WTC11 (cell line): Measurements from ENCODE around the gene SNRPD1. TPM values are rescaled to one million over a fixed set of nuclear protein-coding genes. Genes with fewer than 3 reads are reported as not detected.

Source experiments
- ATAC-seq: fragments of 200-7000 bp; cut with Tn5 transposase; 2 replicates; pipeline ENCODE4 v1.10.0; 2021; ENCODE audit warnings: mild to moderate bottlenecking, moderate library complexity
- CTCF ChIA-PET: fragments of 300-600 bp; sonication (Branson Sonifier 250); formaldehyde crosslinking; loops from one replicate; lab custom pipeline; 2021; ENCODE audit warnings: antibody characterized with exemption; lab: Charles Lee
- POLR2A ChIA-PET: fragments of 350-600 bp; sonication (Branson Sonifier 250); formaldehyde crosslinking; loops from one replicate; lab custom pipeline; 2021; ENCODE audit warnings: antibody characterized with exemption; lab: Charles Lee
- DNase-seq: peaks from one replicate; pipeline ENCODE4 v3.0.0; 2021; ENCODE audit warnings: low spot score
- H3K27ac Mint-ChIP-seq: 2 replicates; pipeline ENCODE4 v1.8.0; 2021; ENCODE audit warnings: mixed read lengths
- H3K27me3 Mint-ChIP-seq: 2 replicates; pipeline ENCODE4 v1.8.0; 2021; ENCODE audit warnings: low read depth, mild to moderate bottlenecking, moderate library complexity, mixed read lengths
- H3K36me3 Mint-ChIP-seq: 2 replicates; pipeline ENCODE4 v1.8.0; 2021; ENCODE audit warnings: mixed read lengths
- H3K4me1 Mint-ChIP-seq: 2 replicates; pipeline ENCODE4 v1.8.0; 2022; ENCODE audit warnings: mixed read lengths
- H3K4me3 Mint-ChIP-seq: 2 replicates; pipeline ENCODE4 v1.8.0; 2021; ENCODE audit warnings: mild to moderate bottlenecking, moderate library complexity, mixed read lengths
- H3K9me3 Mint-ChIP-seq: 2 replicates; pipeline ENCODE4 v1.8.0; 2021; ENCODE audit warnings: mixed read lengths
- EMX1 ChIP-seq: fragments of 250-450 bp; sonication (Bioruptor Pico); IDR thresholded peaks from 2 replicates; pipeline ENCODE4 v1.8.0; 2021; ENCODE audit warnings: mild to moderate bottlenecking
- ETV6 ChIP-seq: sonication (generic); formaldehyde crosslinking; IDR thresholded peaks from 2 replicates; pipeline ENCODE4 v1.8.1; 2022; ENCODE audit warnings: mild to moderate bottlenecking, missing genetic modification reagents
- GTF2I ChIP-seq: fragments of 250-450 bp; sonication (Bioruptor Pico); conservative IDR thresholded peaks from 2 replicates; pipeline ENCODE4 v1.4.0; 2021; ENCODE audit warnings: mild to moderate bottlenecking
- HMGA2 ChIP-seq: fragments of 250-450 bp; sonication (Bioruptor Pico); IDR thresholded peaks from 2 replicates; pipeline ENCODE4 v1.4.0; 2021; ENCODE audit warnings: mild to moderate bottlenecking, moderate library complexity
- IRF2 ChIP-seq: sonication (generic); formaldehyde crosslinking; IDR thresholded peaks from 2 replicates; pipeline ENCODE4 v1.8.0; 2022; ENCODE audit warnings: low read depth, missing genetic modification reagents, borderline replicate concordance
- JAZF1 ChIP-seq: fragments of 250-450 bp; sonication (Bioruptor Pico); IDR thresholded peaks from 2 replicates; pipeline ENCODE4 v1.9.0; 2021; ENCODE audit warnings: moderate library complexity, mild to moderate bottlenecking, inconsistent platforms
- MAX ChIP-seq: sonication (generic); formaldehyde crosslinking; IDR thresholded peaks from 2 replicates; pipeline ENCODE4 v1.8.0; 2022; ENCODE audit warnings: mild to moderate bottlenecking, missing genetic modification reagents
- NFYB ChIP-seq: sonication (generic); formaldehyde crosslinking; conservative IDR thresholded peaks from 2 replicates; pipeline ENCODE4 v1.8.0; 2022; ENCODE audit warnings: low read depth, missing genetic modification reagents
- TEAD4 ChIP-seq: sonication (generic); formaldehyde crosslinking; IDR thresholded peaks from 2 replicates; pipeline ENCODE4 v1.8.0; 2022; ENCODE audit warnings: mild to moderate bottlenecking, missing genetic modification reagents
- TP53 ChIP-seq: sonication (generic); formaldehyde crosslinking; IDR thresholded peaks from 2 replicates; pipeline ENCODE4 v1.8.1; 2023; ENCODE audit warnings: mild to moderate bottlenecking, missing genetic modification reagents
- ZNF232 ChIP-seq: sonication (generic); formaldehyde crosslinking; IDR thresholded peaks from 2 replicates; pipeline ENCODE4 v1.8.0; 2022; ENCODE audit warnings: mild to moderate bottlenecking, missing genetic modification reagents
- ZNF263 ChIP-seq: sonication (generic); formaldehyde crosslinking; IDR thresholded peaks from 2 replicates; pipeline ENCODE4 v1.8.1; 2022; ENCODE audit warnings: low read depth, mild to moderate bottlenecking, moderate library complexity, missing genetic modification reagents
- ZNF317 ChIP-seq: sonication (generic); formaldehyde crosslinking; IDR thresholded peaks from 2 replicates; pipeline ENCODE4 v1.8.1; 2023; ENCODE audit warnings: low read depth, mild to moderate bottlenecking, moderate library complexity, missing genetic modification reagents, borderline replicate concordance
- ZNF416 ChIP-seq: fragments of 250-450 bp; sonication (Bioruptor Pico); IDR thresholded peaks from 2 replicates; pipeline ENCODE4 v1.9.0; 2021; ENCODE audit warnings: mild to moderate bottlenecking, inconsistent platforms
- ZNF425 ChIP-seq: fragments of 250-450 bp; sonication (Bioruptor Pico); conservative IDR thresholded peaks from 2 replicates; pipeline ENCODE4 v1.9.0; 2021; ENCODE audit warnings: mild to moderate bottlenecking
- total RNA-seq: library from RNA; stranded (reverse); gene quantifications from 3 replicates; pipeline ENCODE4 v1.2.3, GENCODE V29; 2021
- TF ChIP-seq, protein P1 (sequence below): sonication (generic); formaldehyde crosslinking; IDR thresholded peaks from 2 replicates; pipeline ENCODE4 v1.8.1; 2023; ENCODE audit warnings: mild to moderate bottlenecking, missing genetic modification reagents, moderate library complexity
- TF ChIP-seq, protein P2 (sequence below): sonication (generic); formaldehyde crosslinking; IDR thresholded peaks from 2 replicates; pipeline ENCODE4 v1.8.0; 2022; ENCODE audit warnings: missing genetic modification reagents
- TF ChIP-seq, protein P3 (sequence below): sonication (generic); formaldehyde crosslinking; IDR thresholded peaks from 2 replicates; pipeline ENCODE4 v1.8.1; 2022; ENCODE audit warnings: low read depth, mild to moderate bottlenecking, moderate library complexity, missing genetic modification reagents, borderline replicate concordance
- TF ChIP-seq, protein P4 (sequence below): sonication (generic); formaldehyde crosslinking; IDR thresholded peaks from 2 replicates; pipeline ENCODE4 v1.8.0; 2022; ENCODE audit warnings: mild to moderate bottlenecking, missing genetic modification reagents

The SNRPD1 gene
- total RNA-seq, 1 experiment from 2014 or later = 137 TPM

GRCh38 chr18:21597620-21598019 lies 14.5 kb upstream of the SNRPD1 start:
- peaks cover 25% of the 10 kb centered on the region for H3K36me3 Mint-ChIP-seq
- peaks cover 14% of the 10 kb centered on the region for H3K4me1 Mint-ChIP-seq
- peaks cover 13% of the 10 kb centered on the region for H3K9me3 Mint-ChIP-seq
- no peak for ATAC-seq
- no peak overlapping the region for H3K27ac Mint-ChIP-seq
- H3K4me3 Mint-ChIP-seq = no peak overlapping the region
- TF ChIP-seq EMX1 (no peak), ZNF416 (CRISPR knock-in tag) (no peak), HMGA2 (no peak), ZNF232 (CRISPR knock-in tag) (no peak), IRF2 (CRISPR knock-in tag) (no peak), TP53 (CRISPR knock-in tag) (no peak), MAX (CRISPR knock-in tag) (no peak), ETV6 (CRISPR knock-in tag) (no peak), ZNF263 (CRISPR knock-in tag) (no peak), TEAD4 (CRISPR knock-in tag) (no peak)
- TF ChIP-seq, protein P1, sequence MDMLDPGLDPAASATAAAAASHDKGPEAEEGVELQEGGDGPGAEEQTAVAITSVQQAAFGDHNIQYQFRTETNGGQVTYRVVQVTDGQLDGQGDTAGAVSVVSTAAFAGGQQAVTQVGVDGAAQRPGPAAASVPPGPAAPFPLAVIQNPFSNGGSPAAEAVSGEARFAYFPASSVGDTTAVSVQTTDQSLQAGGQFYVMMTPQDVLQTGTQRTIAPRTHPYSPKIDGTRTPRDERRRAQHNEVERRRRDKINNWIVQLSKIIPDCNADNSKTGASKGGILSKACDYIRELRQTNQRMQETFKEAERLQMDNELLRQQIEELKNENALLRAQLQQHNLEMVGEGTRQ (CRISPR knock-in tag) = no peak
- TF ChIP-seq, protein P2, sequence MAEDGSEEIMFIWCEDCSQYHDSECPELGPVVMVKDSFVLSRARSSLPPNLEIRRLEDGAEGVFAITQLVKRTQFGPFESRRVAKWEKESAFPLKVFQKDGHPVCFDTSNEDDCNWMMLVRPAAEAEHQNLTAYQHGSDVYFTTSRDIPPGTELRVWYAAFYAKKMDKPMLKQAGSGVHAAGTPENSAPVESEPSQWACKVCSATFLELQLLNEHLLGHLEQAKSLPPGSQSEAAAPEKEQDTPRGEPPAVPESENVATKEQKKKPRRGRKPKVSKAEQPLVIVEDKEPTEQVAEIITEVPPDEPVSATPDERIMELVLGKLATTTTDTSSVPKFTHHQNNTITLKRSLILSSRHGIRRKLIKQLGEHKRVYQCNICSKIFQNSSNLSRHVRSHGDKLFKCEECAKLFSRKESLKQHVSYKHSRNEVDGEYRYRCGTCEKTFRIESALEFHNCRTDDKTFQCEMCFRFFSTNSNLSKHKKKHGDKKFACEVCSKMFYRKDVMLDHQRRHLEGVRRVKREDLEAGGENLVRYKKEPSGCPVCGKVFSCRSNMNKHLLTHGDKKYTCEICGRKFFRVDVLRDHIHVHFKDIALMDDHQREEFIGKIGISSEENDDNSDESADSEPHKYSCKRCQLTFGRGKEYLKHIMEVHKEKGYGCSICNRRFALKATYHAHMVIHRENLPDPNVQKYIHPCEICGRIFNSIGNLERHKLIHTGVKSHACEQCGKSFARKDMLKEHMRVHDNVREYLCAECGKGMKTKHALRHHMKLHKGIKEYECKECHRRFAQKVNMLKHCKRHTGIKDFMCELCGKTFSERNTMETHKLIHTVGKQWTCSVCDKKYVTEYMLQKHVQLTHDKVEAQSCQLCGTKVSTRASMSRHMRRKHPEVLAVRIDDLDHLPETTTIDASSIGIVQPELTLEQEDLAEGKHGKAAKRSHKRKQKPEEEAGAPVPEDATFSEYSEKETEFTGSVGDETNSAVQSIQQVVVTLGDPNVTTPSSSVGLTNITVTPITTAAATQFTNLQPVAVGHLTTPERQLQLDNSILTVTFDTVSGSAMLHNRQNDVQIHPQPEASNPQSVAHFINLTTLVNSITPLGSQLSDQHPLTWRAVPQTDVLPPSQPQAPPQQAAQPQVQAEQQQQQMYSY (CRISPR knock-in tag) = no peak
- H3K27me3 Mint-ChIP-seq = no peaks in the 10 kb centered on the region
- ChIA-PET POLR2A (no interaction called here), CTCF (no interaction called here)
- DNase-seq = no peak

DNA sequence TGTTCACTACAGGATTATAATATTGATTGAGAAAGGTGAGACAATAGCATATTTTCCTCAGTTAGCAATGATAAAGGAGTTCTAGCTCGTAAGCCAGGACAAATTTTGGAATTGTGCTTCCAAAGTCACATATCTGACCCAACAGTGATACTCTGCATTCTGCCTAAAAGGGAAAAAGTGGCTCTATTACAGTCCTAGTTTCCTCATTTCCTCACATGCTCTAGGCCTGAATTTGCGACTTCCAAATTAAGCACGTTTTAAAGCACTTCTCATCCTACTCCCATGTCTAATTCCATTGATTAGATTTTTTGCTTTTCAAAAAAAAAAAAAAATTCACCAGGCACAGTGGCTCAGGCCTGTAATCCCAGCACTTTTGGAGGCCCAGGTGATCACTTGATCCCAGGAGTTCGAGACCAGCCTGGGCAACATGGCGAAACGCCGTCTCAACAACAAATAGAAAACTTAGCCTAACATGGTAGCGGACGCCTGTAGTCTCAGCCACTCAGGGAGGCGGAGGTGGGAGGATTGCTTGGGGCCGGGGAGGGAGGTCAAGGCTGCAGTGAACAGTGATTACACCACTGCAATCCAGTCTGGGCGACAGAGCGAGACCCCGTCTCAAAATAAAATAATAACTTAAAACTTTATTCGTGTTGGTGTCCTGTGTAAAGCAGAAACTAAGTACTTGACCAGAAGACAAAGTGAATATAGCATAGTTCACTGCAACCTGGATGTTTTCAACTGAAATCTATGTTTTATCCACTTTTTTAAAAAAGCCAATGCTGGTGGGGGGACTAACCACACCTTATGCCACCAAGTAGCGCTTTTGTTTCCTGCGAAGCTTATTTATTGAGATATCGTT lies 13.2 kb upstream of the SNRPD1 start:
- Mint-ChIP-seq H3K27ac (peak overlapping the region; percentile 100), H3K27me3 (no peaks in the 10 kb centered on the region), H3K4me1 (peaks cover 14% of the 10 kb centered on the region), H3K9me3 (peaks cover 9% of the 10 kb centered on the region), H3K36me3 (peaks cover 15% of the 10 kb centered on the region), H3K4me3 (peak overlapping the region; percentile 98)
- ChIA-PET POLR2A (interaction anchor here (2.4 kb wide), 2 partner anchors 12 to 142 kb away, joined by 16 to 24 read pairs; partner anchors contain the start of genes MIB1 and SNRPD1), CTCF (interaction anchor here (1.1 to 4.1 kb wide), 4 partner anchors 12 to 149 kb away, joined by 3 to 86 read pairs (median 12); partner anchors contain the start of gene SNRPD1)
- no peak for DNase-seq
- no peak for TF ChIP-seq GTF2I
- no peak for TF ChIP-seq TP53 (CRISPR knock-in tag)
- TF ChIP-seq JAZF1 (CRISPR knock-in tag) = no peak
- TF ChIP-seq ZNF317 (CRISPR knock-in tag) = no peak
- TF ChIP-seq, protein P3, sequence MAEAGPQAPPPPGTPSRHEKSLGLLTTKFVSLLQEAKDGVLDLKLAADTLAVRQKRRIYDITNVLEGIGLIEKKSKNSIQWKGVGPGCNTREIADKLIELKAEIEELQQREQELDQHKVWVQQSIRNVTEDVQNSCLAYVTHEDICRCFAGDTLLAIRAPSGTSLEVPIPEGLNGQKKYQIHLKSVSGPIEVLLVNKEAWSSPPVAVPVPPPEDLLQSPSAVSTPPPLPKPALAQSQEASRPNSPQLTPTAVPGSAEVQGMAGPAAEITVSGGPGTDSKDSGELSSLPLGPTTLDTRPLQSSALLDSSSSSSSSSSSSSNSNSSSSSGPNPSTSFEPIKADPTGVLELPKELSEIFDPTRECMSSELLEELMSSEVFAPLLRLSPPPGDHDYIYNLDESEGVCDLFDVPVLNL = no peak
- TF ChIP-seq NFYB = no peak
- TF ChIP-seq, protein P4, sequence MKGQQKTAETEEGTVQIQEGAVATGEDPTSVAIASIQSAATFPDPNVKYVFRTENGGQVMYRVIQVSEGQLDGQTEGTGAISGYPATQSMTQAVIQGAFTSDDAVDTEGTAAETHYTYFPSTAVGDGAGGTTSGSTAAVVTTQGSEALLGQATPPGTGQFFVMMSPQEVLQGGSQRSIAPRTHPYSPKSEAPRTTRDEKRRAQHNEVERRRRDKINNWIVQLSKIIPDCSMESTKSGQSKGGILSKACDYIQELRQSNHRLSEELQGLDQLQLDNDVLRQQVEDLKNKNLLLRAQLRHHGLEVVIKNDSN (CRISPR knock-in tag) = no peak
- TF ChIP-seq ZNF425 (CRISPR knock-in tag) = no peak
- ATAC-seq = no peak
